Suprapubic skin (tissue), 4 donors: Measurements from ENCODE around the gene SFMBT1.

Experiments
- EP300 ChIP-seq: sonication (generic); formaldehyde crosslinking; IDR thresholded peaks from one replicate; pipeline ENCODE4 v1.6.1; 2017; ENCODE audit warnings: antibody characterized with exemption
- POLR2A ChIP-seq, 2 donors: fragments of 450-650 bp; IDR thresholded peaks; one replicate each; pipeline ENCODE4 v1.6.1; 2017; ENCODE audit warnings: antibody characterized with exemption in 2 of 2, mild to moderate bottlenecking in 2 of 2, moderate library complexity in 2 of 2
- POLR2AphosphoS5 ChIP-seq, 3 donors: sonication (generic); formaldehyde crosslinking; IDR thresholded peaks; one replicate each; pipeline ENCODE4 v1.6.1; 2017; ENCODE audit warnings: antibody characterized with exemption in 3 of 3
- TF ChIP-seq, protein P1 (sequence below), 2 donors: fragments of 200-600 bp in 1 of 2; fragments of 450-650 bp in 1 of 2; sonication (generic) in 1 of 2; IDR thresholded peaks; one replicate each; pipeline ENCODE4 v1.5.1; 2016 to 2019; ENCODE audit warnings: antibody characterized with exemption in 2 of 2, mild to moderate bottlenecking in 1 of 2, moderate library complexity in 1 of 2

GRCh38 chr3:53092216-53092615 lies 46.3 kb upstream of the SFMBT1 start:
- TF ChIP-seq POLR2A (IDR thresholded peaks at IDR 0.05) (no peak), POLR2AphosphoS5 (IDR thresholded peaks at IDR 0.05) (no peak), EP300 (no peak)
- TF ChIP-seq, protein P1, sequence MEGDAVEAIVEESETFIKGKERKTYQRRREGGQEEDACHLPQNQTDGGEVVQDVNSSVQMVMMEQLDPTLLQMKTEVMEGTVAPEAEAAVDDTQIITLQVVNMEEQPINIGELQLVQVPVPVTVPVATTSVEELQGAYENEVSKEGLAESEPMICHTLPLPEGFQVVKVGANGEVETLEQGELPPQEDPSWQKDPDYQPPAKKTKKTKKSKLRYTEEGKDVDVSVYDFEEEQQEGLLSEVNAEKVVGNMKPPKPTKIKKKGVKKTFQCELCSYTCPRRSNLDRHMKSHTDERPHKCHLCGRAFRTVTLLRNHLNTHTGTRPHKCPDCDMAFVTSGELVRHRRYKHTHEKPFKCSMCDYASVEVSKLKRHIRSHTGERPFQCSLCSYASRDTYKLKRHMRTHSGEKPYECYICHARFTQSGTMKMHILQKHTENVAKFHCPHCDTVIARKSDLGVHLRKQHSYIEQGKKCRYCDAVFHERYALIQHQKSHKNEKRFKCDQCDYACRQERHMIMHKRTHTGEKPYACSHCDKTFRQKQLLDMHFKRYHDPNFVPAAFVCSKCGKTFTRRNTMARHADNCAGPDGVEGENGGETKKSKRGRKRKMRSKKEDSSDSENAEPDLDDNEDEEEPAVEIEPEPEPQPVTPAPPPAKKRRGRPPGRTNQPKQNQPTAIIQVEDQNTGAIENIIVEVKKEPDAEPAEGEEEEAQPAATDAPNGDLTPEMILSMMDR (IDR thresholded peaks at IDR 0.05) = no peak
